DND-41 (cell line): ENCODE results near the gene ADGRL4.

Experiments
- ATAC-seq: fragments of 200-7000 bp; cut with Tn5 transposase; 3 replicates; pipeline ENCODE4 v1.9.1; 2021; ENCODE audit warnings: low read depth; ENCODE audit not compliant: insufficient read depth
- DNase-seq: peaks from one replicate; pipeline ENCODE4 v3.0.0-alpha.2; 2020
- H2AFZ ChIP-seq: 2 replicates; pipeline ENCODE4 v1.6.0; 2012; ENCODE audit warnings: low read depth, low read length
- H3K27ac ChIP-seq: 2 replicates; pipeline ENCODE4 v1.5.1; 2012; ENCODE audit warnings: low read length, inconsistent platforms
- H3K27me3 ChIP-seq: fragments of 200-600 bp; sonication (generic); 2 replicates; pipeline ENCODE4 v1.6.0; 2012; ENCODE audit warnings: low read length, mild to moderate bottlenecking, inconsistent platforms; ENCODE audit not compliant: insufficient read depth, poor library complexity
- H3K36me3 ChIP-seq: 2 replicates; pipeline ENCODE4 v1.5.1; 2012; ENCODE audit warnings: low read length, inconsistent platforms; ENCODE audit not compliant: insufficient read depth
- H3K4me1 ChIP-seq: 2 replicates; pipeline ENCODE4 v1.5.1; 2012; ENCODE audit warnings: mild to moderate bottlenecking, low read length; ENCODE audit not compliant: insufficient read depth
- H3K4me2 ChIP-seq: 2 replicates; pipeline ENCODE4 v1.6.0; 2012; ENCODE audit warnings: mild to moderate bottlenecking, moderate library complexity, low read length, inconsistent platforms; ENCODE audit not compliant: insufficient read depth
- H3K4me3 ChIP-seq, 2 experiments: fragments of 200-600 bp in 1 of 2; shearing (Covaris generic) in 1 of 2; 2 replicates each; pipeline ENCODE4 v1.5.1; 2012 to 2016; ENCODE audit warnings: inconsistent platforms in 2 of 2, low read length in 2 of 2, mild to moderate bottlenecking in 2 of 2, low read depth in 1 of 2, moderate library complexity in 1 of 2
- H3K79me2 ChIP-seq: 2 replicates; pipeline ENCODE4 v1.6.0; 2012; ENCODE audit warnings: low read length, inconsistent platforms; ENCODE audit not compliant: insufficient read depth
- H3K9ac ChIP-seq: 2 replicates; pipeline ENCODE4 v1.6.0; 2012; ENCODE audit warnings: low read depth, mild to moderate bottlenecking, inconsistent platforms, low read length, moderate library complexity
- H3K9me3 ChIP-seq: 2 replicates; pipeline ENCODE4 v1.5.1; 2012; ENCODE audit warnings: low read length, moderate library complexity, mild to moderate bottlenecking, inconsistent platforms; ENCODE audit not compliant: insufficient read depth, severe bottlenecking
- H4K20me1 ChIP-seq: 2 replicates; pipeline ENCODE4 v1.6.0; 2012; ENCODE audit warnings: low read length; ENCODE audit not compliant: insufficient read depth
- CTCF ChIP-seq: IDR thresholded peaks from 2 replicates; pipeline ENCODE4 v1.5.1; 2012; ENCODE audit warnings: borderline replicate concordance, low read length, moderate library complexity, mild to moderate bottlenecking; ENCODE audit not compliant: poor library complexity, severe bottlenecking; ENCODE audit errors: extremely low read depth
- EZH2 ChIP-seq: IDR thresholded peaks from 3 replicates; pipeline ENCODE4 v1.6.1; 2012; ENCODE audit warnings: borderline replicate concordance, low read depth, mild to moderate bottlenecking, moderate library complexity, low read length, inconsistent platforms; ENCODE audit not compliant: severe bottlenecking

The ADGRL4 gene

GRCh38 chr1:78958711-78959110, 47.8 kb downstream of the ADGRL4 start:
- no peak for DNase-seq
- no peaks in the 10 kb centered on the region for H3K36me3 ChIP-seq
- no peak overlapping the region for H3K4me3 ChIP-seq
- H3K4me1 ChIP-seq: no peaks in the 10 kb centered on the region
- no peaks in the 10 kb centered on the region for H3K27me3 ChIP-seq
- no peak for ATAC-seq
- H3K27ac ChIP-seq: no peak overlapping the region
- no peak overlapping the region for H3K4me2 ChIP-seq
- no peaks in the 10 kb centered on the region for H3K79me2 ChIP-seq
- H3K9me3 ChIP-seq: no peaks in the 10 kb centered on the region
- no peak overlapping the region for H2AFZ ChIP-seq
- H4K20me1 ChIP-seq: no peaks in the 10 kb centered on the region
- H3K9ac ChIP-seq: no peak overlapping the region
- no peak for TF ChIP-seq EZH2
- TF ChIP-seq CTCF: no peak

GRCh38 chr1:78950826-78951225, 55.7 kb downstream of the ADGRL4 start:
- H2AFZ ChIP-seq: no peak overlapping the region
- ATAC-seq: no peak

GRCh38 chr1:78949227-78949626, 57.3 kb downstream of the ADGRL4 start:
- no peak overlapping the region for H3K4me3 ChIP-seq
- no peak overlapping the region for H3K9ac ChIP-seq
- no peaks in the 10 kb centered on the region for H3K27me3 ChIP-seq
- no peak overlapping the region for H2AFZ ChIP-seq
- no peaks in the 10 kb centered on the region for H3K79me2 ChIP-seq
- no peaks in the 10 kb centered on the region for H3K36me3 ChIP-seq
- no peaks in the 10 kb centered on the region for H3K4me1 ChIP-seq
- DNase-seq (no peak), ATAC-seq (no peak)
- no peak overlapping the region for H3K27ac ChIP-seq
- TF ChIP-seq EZH2 (no peak), CTCF (no peak)
- H4K20me1 ChIP-seq: no peaks in the 10 kb centered on the region
- no peaks in the 10 kb centered on the region for H3K9me3 ChIP-seq
- H3K4me2 ChIP-seq: no peak overlapping the region

More at GRCh38 chr1:78950826-78951225, 55.7 kb downstream of the ADGRL4 start:
- Histone ChIP-seq H3K4me1 (no peaks in the 10 kb centered on the region), H4K20me1 (no peaks in the 10 kb centered on the region), H3K27ac (no peak overlapping the region), H3K9me3 (no peaks in the 10 kb centered on the region), H3K27me3 (no peaks in the 10 kb centered on the region), H3K79me2 (no peaks in the 10 kb centered on the region), H3K36me3 (no peaks in the 10 kb centered on the region), H3K9ac (no peak overlapping the region), H3K4me3 (no peak overlapping the region), H3K4me2 (no peak overlapping the region)
- TF ChIP-seq EZH2: no peak
- TF ChIP-seq CTCF: no peak
- DNase-seq: no peak

- Histone ChIP-seq H3K4me3 (no peak overlapping the region), H3K27ac (no peak overlapping the region), H3K9me3 (no peaks in the 10 kb centered on the region), H3K9ac (no peak overlapping the region), H3K36me3 (no peaks in the 10 kb centered on the region), H3K4me1 (no peaks in the 10 kb centered on the region), H3K27me3 (no peaks in the 10 kb centered on the region), H3K4me2 (no peak overlapping the region), H3K79me2 (no peaks in the 10 kb centered on the region), H2AFZ (no peak overlapping the region), H4K20me1 (no peaks in the 10 kb centered on the region)
- DNase-seq: no peak
- TF ChIP-seq CTCF: no peak
- TF ChIP-seq EZH2: no peak
- no peak for ATAC-seq
These were observed 87.4 kb downstream of the ADGRL4 start for GRCh38 chr1:78919150-78919549.
